DMS153 treated with DMSO at 0.1 percent for 48 hours (cell line): ENCODE measurements around the gene MYO5C.
A peak's percentile ranks its signal among the peaks of the same experiment; 100 is the strongest.
"Not testable (repeated sequence)": the region's sequence is repeated elsewhere in the genome, so short reads cannot be mapped to it uniquely, and the experiment has no call there.

Source experiments
- DNase-seq: peaks from one replicate; lab custom pipeline; 2025; ENCODE audit not compliant: unreplicated experiment; lab: John Stamatoyannopoulos, UW

The MYO5C gene

GRCh38 chr15:52307847-52308246 lies 12.2 kb upstream of the MYO5C start:
- DNase-seq, result no peak

GRCh38 chr15:52306270-52306669 lies 10.7 kb upstream of the MYO5C start:
- no peak for DNase-seq

- DNase-seq, result no peak
These were observed 7.6 kb upstream of the MYO5C start for GRCh38 chr15:52303093-52303772.

GRCh38 chr15:52301265-52301847 lies 5.8 kb upstream of the MYO5C start:
- no peak for DNase-seq

GRCh38 chr15:52294881-52295420 lies 653 bp downstream of the MYO5C start:
- no peak for DNase-seq

- DNase-seq, result no peak
These were observed 2.7 kb downstream of the MYO5C start for GRCh38 chr15:52292780-52293392.

GRCh38 chr15:52291204-52291603 lies 4.4 kb downstream of the MYO5C start:
- DNase-seq, result no peak

- no peak for DNase-seq
These were observed 4.8 kb downstream of the MYO5C start for GRCh38 chr15:52290800-52291199.

GRCh38 chr15:52290329-52290728 lies 5.3 kb downstream of the MYO5C start:
- no peak for DNase-seq

GRCh38 chr15:52289629-52290081 lies 5.9 kb downstream of the MYO5C start:
- DNase-seq, result no peak

- DNase-seq, result no peak
These were observed 6.6 kb downstream of the MYO5C start for GRCh38 chr15:52288986-52289385.

- peak; percentile 4 for DNase-seq
These were observed 7.3 kb downstream of the MYO5C start for GRCh38 chr15:52288051-52288942.

- DNase-seq, result no peak
These were observed 8.5 kb downstream of the MYO5C start for GRCh38 chr15:52287114-52287513.

GRCh38 chr15:52285941-52286340 lies 9.7 kb downstream of the MYO5C start:
- not testable (repeated sequence) for DNase-seq

- DNase-seq, result no peak
These were observed 11.4 kb downstream of the MYO5C start for GRCh38 chr15:52284164-52284563.

- no peak for DNase-seq
These were observed 12.3 kb downstream of the MYO5C start for GRCh38 chr15:52283281-52283680.

GRCh38 chr15:52282418-52282817 lies 13.2 kb downstream of the MYO5C start:
- no peak for DNase-seq

GRCh38 chr15:52281085-52282035 lies 14.2 kb downstream of the MYO5C start:
- DNase-seq, result no peak

- no peak for DNase-seq
These were observed 15.1 kb downstream of the MYO5C start for GRCh38 chr15:52280326-52281084.
